Measurements from ENCODE around the gene LGALS4. TPM values are rescaled to one million over a fixed set of nuclear protein-coding genes. Genes with fewer than 3 reads are reported as not detected.

Gene LGALS4
- total RNA-seq, 1 donor from 2014 or later, result 1.1 TPM

DNA sequence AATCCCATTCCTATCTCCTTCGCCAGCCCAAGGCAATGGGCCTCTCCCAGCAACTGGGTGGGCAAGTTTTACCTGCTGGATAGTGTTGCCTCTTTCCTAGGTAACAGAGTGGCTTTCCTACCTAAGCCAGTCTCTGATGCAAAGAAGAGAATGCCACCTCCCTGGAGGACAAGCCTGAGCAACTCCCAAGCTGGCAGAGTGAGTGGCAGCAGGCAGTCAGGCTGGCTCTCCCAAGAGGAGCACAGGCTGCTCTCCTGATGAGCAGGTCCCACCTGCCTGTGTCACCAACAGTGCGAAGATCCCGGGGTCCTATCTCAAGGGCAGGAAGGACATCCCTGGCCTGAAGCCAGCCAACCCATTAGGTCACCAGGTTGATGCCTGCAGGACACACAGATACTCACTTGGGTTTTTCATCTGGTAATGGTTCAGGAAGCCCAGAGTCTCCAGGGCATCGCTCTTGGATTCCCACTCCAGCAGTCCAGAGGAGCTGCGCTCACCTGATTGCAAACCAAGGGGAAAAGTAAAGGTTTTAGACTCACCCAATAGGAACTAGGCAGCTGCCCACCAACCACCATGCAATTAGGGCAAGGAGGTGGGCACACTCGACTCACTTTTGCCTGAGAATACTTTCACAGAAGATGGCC is 24.4 kb upstream of the LGALS4 start:
- H3K27me3 ChIP-seq (ENCODE audit: control insufficient read depth, insufficient read depth, low read length), result no peaks in the 10 kb centered on the region
- no peak for FAIRE-seq
- peaks cover 25% of the 10 kb centered on the region for H3K36me3 ChIP-seq (ENCODE audit: control insufficient read depth, insufficient read depth, low read length)
- no peak overlapping the region for H3K4me3 ChIP-seq (ENCODE audit: low read depth, low read length)
- TF ChIP-seq, protein P1, sequence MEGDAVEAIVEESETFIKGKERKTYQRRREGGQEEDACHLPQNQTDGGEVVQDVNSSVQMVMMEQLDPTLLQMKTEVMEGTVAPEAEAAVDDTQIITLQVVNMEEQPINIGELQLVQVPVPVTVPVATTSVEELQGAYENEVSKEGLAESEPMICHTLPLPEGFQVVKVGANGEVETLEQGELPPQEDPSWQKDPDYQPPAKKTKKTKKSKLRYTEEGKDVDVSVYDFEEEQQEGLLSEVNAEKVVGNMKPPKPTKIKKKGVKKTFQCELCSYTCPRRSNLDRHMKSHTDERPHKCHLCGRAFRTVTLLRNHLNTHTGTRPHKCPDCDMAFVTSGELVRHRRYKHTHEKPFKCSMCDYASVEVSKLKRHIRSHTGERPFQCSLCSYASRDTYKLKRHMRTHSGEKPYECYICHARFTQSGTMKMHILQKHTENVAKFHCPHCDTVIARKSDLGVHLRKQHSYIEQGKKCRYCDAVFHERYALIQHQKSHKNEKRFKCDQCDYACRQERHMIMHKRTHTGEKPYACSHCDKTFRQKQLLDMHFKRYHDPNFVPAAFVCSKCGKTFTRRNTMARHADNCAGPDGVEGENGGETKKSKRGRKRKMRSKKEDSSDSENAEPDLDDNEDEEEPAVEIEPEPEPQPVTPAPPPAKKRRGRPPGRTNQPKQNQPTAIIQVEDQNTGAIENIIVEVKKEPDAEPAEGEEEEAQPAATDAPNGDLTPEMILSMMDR (IDR thresholded peaks at IDR 0.05; ENCODE audit: insufficient read depth, low read length, severe bottlenecking), result no peak
- peak; percentile 58 for DNase-seq (ENCODE audit: low read depth)

DNA sequence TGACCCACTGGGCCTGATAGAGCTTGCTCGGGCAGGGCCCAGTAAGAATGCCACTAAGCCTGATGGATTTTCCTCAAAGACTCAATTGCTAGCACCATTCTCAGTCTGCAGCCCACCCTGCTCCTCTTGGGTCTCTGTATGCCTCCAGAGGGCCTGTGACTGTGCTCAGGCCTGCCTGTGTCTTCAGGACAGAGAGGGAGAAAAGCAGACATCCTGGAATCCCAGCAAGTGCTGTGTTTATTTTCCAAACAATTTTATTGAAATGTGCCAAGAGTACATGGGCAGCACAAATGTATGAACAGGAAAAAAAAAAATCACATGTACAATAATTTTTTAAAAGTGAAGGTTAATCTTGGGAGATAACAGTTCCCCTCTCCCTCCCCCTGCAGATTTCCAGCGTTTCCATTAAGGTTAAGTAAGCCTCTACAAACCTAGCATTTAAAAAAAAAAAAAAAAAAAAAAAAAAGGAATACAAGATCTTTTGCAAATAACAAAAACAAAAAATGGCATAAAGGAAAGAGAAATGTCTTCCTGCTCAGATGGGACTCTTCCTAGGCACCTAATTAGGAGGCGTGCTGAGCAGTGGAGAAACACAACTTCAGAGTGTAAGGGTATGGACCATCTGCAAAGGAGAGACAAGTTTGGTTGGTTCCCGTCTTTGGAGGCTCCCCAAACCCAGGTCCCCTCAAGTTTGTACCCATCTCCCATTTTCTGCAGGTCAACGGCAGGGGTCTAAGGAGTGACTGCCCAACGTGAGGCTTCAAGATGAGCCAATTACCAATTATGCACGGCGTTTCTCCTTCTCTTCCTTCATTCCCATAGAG is 23.6 kb upstream of the LGALS4 start:
- no peak overlapping the region for H3K4me3 ChIP-seq (ENCODE audit: low read depth, low read length)
- FAIRE-seq, result no peak
- TF ChIP-seq, protein P1 (IDR thresholded peaks at IDR 0.05; ENCODE audit: insufficient read depth, low read length, severe bottlenecking), result no peak

DNA sequence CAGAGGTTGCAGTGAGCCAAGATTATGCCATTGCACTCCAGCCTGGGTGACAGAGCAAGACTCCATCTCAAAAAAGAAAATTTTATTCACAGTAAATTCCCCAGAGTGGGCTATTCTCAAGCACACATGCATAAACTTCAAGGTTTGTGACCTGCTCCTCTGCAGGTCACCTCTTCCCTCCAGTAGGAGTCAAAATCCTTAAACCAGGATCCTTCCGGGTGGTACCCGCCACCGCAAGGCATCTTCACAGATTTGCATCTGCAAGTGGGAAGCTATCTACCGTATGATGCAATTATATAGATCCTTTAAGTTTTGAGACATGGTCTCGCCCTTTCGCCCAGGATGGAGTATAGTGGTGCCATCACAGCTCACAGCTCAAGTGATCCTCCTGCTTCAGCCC is 21.8 kb upstream of the LGALS4 start:
- no peak overlapping the region for H3K4me3 ChIP-seq (ENCODE audit: low read depth, low read length)
- TF ChIP-seq, protein P1 (IDR thresholded peaks at IDR 0.05; ENCODE audit: insufficient read depth, low read length, severe bottlenecking), result no peak
- peaks cover 20% of the 10 kb centered on the region for H3K36me3 ChIP-seq (ENCODE audit: control insufficient read depth, insufficient read depth, low read length)
- DNase-seq (ENCODE audit: low read depth), result no peak
- no peaks in the 10 kb centered on the region for H3K27me3 ChIP-seq (ENCODE audit: control insufficient read depth, insufficient read depth, low read length)
- FAIRE-seq, result no peak

More for the DNA sequence above, 23.6 kb upstream of the LGALS4 start:
- DNase-seq (ENCODE audit: low read depth), result no peak
- Histone ChIP-seq H3K36me3 (ENCODE audit: control insufficient read depth, insufficient read depth, low read length) (peaks cover 22% of the 10 kb centered on the region), H3K27me3 (ENCODE audit: control insufficient read depth, insufficient read depth, low read length) (no peaks in the 10 kb centered on the region)

DNA sequence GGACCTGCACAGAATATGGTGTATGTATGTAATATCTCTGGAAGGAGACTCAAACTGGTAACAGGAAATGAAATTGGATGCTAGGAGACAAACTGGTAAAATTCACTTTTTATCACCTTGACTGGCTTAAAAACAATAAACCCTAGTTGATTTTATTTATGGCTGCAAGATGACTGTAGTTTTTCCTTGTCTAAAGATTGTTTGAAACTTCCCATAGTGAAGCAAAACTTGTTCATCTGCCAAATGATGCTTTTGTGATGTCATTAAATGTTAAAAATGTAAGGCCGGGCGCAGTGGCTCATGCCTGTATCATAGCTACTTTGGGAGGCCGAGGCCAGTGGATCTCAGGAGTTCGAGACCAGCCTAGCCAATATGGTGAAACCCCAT is 21.4 kb upstream of the LGALS4 start:
- TF ChIP-seq, protein P1 (IDR thresholded peaks at IDR 0.05; ENCODE audit: insufficient read depth, low read length, severe bottlenecking), result no peak
- no peak for DNase-seq (ENCODE audit: low read depth)
- Histone ChIP-seq H3K4me3 (ENCODE audit: low read depth, low read length) (no peak overlapping the region), H3K36me3 (ENCODE audit: control insufficient read depth, insufficient read depth, low read length) (peaks cover 17% of the 10 kb centered on the region), H3K27me3 (ENCODE audit: control insufficient read depth, insufficient read depth, low read length) (no peaks in the 10 kb centered on the region)
- no peak for FAIRE-seq

DNA sequence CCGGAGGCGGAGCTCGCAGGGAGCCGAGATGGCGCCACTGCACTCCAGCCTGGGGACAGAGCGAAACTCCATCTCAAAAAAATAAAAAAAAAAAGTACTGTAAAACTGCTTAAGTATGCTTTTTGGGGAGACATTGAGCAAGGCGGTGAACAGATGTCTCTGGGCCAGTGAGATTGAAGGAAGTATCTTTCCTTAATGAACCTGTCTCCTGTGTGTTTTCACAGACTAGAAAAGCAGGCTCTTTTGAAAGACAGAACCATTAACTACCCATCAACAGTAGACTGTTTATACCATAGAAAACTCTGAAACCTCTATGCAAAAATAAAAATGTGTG is 20.3 kb upstream of the LGALS4 start:
- TF ChIP-seq, protein P1 (IDR thresholded peaks at IDR 0.05; ENCODE audit: insufficient read depth, low read length, severe bottlenecking), result no peak
- Histone ChIP-seq H3K4me3 (ENCODE audit: low read depth, low read length) (no peak overlapping the region), H3K36me3 (ENCODE audit: control insufficient read depth, insufficient read depth, low read length) (peaks cover 14% of the 10 kb centered on the region), H3K27me3 (ENCODE audit: control insufficient read depth, insufficient read depth, low read length) (no peaks in the 10 kb centered on the region)
- FAIRE-seq (no peak), DNase-seq (ENCODE audit: low read depth) (no peak)
